NCI-H2081 (cell line): ENCODE data around the gene UBR4.

Source experiments
- DNase-seq, 2 experiments: peaks; one replicate each; lab custom pipeline; 2025; lab: John Stamatoyannopoulos, UW

UBR4 gene

DNA sequence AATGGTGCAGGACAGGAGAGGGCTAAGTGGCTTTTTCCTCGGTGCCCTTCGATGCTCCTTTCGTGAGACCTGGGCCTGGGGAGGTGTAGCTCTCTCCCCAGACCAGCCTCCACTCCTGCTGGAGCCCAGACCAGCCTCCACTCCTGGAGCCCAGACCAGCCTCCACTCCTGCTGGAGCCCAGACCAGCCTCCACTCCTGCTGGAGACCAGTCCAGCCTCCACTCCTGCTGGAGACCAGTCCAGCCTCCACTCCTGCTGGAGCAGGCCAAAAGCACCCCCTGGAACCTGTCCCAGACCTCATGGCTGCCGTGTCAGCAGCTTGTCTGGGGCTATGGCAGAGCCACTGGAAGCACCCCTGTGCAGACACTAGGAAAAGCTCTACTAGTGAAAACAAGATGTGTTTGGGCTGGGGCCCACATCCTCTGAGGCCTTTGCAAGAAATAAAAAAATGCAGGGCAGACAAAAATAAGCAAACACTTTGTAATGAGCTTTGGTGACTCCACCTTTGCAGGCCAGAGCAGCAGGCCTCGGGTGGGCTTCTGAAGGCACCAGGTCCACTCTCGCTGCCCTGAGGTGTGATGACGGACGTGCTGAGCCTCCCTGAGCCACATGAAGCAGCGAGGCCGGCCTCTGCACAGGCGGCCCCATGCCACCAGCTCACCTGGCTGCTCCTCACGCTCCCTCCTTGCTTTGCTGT lies 137.6 kb downstream of the UBR4 start:
- DNase-seq: no peak

DNA sequence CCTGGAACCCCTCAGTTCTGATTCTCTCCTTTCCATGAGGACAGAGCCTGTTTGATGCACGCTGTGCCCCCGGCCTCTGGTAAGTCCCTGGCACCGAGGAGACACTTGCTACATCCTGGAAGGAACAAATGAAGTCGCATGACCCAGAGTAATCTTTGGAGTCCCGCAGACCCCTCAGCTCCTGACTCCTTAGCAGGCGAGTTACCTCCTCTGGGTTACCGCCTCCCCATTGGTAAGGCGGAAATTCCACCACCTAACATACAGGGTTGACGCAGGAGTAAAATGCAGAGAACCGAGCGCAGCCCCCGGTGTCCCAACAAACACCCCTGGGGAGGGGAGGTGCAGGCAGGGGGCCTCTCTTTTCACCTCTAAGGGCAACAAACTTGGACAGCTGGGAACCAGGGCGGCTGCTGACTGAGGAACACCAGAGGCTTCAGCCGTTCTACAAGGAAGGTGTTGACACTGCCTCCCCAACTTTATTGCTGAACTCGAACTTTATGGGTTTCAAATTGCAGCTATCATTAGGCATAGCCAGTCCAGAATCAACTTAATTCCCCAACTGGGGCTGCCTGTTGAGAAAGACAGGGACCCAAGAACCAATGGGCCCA lies 138.3 kb downstream of the UBR4 start:
- DNase-seq: no peak

DNA sequence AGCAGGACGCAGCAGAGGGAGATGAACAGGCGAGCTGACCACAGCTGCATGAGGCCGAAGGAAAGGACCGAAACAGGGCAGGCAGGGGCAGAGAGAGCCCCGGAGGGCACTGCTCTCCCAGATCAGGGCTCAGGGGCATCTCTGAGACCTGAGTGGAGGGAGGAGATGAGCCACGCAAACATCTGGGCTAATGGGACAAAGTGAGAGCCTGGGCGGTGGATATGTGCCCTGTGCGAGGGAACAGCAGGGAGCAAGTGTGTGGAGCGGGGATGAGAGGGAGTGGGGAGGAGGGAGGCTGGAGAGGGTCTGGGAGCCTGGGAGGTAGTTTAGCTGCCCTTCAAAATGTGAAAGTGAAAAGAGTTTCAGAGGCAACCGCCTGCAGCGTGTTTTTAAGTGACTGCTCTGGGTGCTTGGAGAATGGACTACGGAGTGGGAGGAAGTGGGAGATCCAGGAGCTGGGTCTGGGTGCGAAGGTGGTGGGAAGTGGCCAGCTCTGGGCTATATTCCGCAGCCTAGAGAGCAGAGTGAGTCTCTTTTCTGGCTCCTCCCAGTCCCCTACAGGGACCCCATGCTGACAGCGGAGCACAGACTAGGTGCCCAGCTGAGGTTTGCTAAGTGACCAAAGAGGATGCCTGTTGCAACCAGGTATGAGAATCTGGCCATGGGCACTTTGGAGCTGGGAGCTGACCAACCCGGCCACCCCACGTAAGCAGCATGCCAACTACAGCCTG lies 139.0 kb downstream of the UBR4 start:
- no peak for DNase-seq

DNA sequence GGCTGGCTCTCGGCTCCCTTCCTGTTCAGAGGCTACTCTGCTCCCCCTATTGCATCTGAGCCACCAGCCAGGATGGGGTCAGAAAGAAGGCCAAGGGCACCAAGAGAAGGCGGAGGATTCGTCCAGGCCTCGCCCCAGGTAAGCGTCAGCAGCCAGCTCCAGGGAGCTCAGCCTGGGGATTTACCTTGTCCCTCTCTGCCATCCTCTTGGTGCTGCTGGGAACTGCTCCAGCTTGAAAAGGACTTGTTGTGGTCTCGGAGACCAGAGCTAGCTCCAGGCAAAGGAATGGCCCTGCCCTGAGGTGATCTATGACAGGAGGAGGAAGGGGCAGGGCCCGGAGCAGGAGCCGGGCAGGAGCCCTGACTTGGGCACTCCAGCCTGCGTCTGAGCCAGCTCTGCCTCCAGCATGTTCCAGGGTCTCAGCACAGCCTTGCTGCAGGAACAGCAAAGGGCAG lies 139.8 kb downstream of the UBR4 start:
- DNase-seq: no peak

DNA sequence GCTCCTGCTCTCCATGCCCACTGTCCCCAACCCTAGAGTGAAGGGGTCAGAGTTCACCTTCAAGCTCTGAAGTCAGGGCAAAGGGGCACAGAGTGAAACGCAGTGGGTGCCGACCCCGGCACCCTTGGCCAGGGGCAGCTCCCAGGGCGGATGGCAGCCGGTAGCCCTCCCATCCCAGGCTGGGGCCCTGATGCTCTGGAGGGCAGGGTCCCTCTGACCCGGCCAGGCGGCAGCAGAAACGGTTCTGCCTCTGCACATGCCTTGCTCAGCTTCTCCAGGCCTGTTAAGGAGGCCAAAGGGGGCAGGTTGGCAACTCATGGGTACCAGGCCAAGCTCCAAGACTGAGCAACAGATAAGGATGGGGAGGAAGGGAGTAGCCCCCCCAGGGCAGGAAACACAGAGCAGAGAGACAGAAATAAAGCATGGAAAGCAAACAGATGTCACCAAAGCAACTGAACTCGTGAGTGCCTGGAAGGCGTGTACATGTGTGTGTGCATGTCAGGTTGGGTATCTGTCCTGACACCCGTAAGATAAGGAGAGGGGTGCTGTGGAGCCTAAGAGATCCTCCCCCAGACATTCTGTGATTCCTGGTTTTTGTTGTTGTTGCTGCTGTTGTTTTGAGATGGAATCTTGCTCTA lies 141.3 kb downstream of the UBR4 start:
- no peak for DNase-seq

DNA sequence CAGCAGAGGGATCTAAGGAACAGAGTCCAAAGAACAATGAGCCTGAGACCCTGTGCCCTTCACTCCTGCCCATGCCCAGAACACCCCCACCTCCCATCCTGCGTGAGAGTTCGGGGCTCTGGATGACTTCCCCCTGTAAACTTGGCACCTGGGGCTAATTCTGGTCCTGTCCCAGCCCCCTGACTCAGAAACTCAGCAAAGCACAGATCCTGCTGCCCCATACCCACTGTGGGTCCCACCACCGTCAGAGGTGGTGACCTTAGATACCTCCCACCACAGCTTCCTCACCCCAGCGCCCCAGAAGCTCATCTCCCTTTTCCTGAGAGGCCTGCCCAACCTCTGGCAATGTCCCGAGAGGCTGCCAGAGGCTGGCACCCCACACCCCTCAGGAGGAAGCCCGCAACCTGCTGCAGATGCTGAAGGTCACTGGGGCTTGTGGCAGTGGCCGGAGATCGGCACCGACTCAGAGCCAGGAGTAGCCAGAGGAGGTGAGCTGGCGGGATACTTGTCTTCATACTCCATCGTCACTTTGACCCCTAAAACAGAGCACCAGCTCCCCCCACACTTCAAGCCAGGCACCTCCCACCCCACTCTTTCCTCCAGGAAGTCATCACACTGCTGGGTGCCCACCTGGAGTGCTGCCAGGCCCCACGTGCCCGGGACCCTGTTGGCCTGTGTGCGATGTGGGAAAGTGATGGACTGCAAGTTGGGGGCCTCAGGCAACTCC lies 142.0 kb downstream of the UBR4 start:
- DNase-seq: no peak

DNA sequence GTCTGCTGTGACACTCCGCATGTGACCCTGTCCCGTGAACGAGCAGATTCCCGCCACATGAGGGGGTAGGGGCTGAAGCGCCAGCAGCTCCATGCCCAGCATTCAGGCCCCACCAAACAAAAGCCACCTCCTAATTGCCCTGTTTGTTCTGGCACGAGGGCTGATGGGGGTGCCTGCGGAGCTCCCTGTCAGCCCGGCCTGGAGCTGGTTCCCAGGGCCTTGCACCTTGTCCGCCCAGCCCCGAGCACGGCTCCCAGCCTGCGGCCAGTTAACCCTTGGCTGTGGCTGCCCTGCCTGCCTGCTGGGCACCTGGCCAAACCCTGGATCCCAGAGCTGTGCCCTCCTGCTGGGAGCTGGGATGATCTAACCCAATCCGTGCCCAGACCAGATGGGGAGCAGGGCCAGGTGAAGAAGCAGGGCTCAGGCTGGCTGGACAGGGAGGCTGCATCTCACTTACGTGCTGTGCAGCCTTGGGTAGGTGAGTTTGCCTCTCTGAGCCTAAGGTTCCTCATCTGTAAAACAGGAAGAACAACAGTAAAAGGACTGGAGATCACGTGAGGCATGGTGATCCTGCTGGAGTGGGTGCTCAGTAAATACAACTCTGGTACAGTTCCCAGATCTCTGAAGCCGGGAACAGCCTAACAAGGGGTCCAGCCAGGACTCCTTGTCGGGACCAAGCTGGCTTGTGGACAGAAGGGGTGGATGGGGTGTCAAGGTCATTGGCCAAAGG lies 142.7 kb downstream of the UBR4 start:
- peak; percentile 26 to 43 for DNase-seq

DNA sequence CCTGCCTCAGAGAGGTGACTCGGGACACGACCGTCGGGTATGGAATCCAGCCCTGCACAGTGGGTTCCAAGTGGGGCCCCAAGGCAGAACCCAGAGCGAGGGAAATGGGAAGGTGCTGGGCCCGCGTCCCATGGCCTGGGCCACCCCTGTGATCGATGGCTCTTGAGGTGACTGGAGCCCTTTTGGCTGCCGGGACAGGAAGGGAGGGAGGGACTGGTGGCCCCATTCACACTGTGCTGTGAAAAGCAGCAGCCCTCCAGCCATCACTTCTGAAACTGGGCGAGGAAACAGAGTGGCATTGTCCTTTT lies 143.2 kb downstream of the UBR4 start:
- DNase-seq: no peak

DNA sequence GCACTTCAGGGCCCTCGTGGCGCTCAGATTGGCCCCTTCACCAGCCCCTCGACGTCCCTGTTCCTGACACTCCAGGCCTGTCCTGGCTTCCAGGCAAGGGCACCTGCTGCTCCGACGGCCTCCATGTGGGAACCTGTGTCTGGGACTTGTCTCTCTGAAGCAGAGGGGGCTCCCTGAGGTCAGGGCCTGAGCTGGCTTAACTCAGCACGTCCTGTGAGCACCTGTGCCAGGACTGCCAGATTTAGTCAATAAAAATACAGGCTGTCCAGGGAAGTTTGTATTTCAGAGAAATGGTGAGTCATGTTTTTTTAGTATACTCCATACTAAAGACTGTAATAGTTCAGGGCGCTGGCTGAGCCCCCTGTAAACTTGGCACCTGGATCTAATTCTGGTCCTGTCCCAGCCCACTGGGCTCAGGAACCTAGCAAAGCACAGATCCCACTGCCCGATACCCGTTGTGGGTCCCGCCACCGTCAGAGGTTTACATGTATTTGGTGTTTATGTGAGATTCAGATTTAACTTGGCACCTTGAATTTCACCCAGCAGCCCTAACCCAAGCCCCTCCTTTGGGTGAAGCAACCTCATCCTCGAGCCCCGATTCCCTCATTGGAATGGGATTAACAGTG lies 143.7 kb downstream of the UBR4 start:
- no peak for DNase-seq

DNA sequence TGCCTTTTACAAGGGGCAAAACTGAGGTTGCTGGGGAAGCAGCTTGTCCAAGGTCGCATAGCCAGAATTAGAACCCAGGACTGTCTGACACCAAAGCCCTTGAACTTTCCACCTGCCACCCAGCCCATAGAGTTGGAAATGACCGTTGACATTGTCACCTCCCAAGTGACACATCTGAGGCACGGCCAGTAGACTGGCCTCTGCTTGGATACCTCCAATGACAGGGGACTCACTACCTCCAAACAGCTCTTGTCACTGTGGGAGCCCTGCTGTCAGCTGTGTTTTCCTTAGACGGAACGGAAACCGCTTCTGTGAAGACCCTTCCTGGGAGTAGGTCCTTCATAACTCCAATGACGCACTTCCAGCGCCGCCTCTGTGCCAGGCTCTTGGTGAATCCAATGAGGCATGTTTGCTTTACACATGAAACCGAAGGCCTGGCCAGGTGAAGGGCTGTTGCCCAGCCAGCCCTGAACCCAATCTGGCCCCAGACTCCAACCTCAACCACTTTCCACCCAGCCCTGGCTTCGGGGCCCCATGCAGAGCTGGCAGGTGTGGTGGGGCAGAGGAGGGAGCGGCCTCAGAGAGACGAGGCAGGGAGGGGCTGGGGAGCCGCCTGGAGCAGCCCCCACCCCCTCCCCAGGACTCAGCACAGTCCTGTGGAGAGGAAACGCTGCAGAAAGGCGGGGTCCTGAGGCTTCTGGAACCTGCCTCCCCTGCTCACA lies 144.4 kb downstream of the UBR4 start:
- DNase-seq: no peak

DNA sequence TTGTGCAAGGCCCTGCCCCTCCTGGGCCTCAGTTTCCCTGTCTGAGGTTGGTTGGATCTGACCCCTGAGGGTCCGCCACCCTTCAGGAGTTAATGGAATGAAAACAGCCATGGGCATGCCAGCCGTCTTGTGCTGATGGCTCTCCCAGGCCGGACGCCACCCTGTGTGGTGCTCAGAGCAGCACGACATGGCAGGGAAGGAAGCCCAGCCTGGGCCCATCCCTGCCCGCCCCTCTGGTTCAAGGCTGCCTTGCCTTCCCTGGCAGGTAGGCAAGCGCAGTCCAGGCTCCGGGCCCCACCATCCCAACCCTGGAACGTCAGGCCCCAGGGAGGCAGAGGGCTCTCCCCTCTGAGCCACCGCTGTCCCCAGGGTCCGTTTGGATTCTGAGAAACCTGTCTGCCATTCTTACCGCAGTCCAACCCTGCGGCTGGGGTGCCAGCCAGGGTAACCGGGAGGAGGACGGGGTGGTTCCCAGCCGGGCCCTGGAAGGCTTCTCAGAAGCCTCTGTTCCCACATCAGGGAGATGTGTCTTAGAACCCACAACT lies 145.1 kb downstream of the UBR4 start:
- no peak for DNase-seq

DNA sequence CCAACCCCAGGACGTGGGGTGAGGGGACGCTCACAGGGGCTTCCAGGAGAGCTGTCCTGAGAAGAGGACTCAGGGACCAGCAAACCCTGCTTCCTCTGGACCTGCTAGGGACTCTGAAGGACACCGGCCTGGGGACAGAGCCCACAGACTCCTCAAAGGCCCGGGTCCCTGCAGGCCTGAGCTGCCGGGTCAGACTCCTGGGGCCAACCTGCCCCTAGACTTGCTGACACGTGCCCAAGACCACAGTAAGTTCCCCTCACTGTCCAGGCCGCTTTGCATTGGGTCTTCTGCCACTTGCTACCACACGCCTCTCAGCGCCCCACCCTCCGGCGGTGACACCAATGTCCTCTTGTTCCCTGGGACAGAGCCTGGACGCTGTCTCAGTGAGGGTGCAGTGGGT lies 146.9 kb downstream of the UBR4 start:
- DNase-seq: no peak

DNA sequence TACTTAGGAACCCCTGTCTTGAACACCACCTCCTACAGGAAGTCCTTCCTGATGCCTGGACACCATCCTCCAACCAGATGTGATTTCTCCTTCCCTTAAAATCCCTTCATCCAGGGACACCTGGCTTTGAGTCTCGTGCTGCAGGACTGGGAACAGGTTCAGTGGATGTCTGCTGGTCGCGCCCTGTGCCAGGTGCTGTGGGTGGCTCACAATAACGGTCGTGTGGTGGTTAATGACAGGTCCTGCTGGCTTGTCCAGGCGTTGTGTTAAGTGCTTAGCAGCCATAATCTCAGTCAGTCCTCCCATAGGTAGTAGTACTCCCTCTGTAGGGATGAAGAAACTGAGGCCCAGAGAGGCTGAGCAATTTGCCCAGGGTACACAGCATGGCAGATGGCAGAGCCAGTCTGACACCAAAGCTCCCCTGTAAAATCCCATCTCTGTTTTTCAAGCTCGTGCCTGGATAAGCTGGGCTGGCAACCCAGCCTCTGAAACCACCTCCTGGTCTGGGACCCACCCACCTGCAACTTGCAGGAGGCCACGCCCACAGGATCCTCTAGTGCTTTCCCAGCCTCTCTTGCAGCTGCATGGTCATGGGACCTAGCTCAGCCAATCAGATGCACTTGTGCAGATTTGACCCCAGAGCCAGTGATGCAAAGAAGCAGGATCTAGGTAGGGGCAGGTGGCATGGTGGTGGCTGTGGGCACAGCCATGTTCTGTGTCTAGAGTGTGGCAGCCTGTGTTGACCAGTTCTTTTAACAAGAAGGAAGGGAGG lies 147.6 kb downstream of the UBR4 start:
- DNase-seq: no peak

DNA sequence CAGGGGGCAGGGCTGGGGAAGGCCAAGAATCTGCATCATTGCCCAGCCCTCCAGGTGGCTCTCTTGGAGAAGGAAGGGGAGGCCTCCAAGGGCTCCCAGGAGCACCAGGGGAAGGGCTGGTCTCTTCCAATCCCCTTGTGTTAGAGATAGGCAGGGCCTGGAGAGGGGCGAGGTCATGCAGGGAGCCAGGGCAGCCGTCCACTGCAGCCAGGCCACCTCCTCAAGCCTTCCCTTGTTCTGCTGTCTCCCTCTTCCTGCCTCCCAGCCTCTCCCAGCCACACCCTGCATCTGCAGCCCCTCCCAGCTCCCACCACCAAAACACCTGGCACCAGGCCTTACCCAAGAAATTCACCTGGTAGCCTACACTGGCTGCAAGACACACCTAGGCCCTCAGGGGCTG lies 148.3 kb downstream of the UBR4 start:
- DNase-seq: no peak

DNA sequence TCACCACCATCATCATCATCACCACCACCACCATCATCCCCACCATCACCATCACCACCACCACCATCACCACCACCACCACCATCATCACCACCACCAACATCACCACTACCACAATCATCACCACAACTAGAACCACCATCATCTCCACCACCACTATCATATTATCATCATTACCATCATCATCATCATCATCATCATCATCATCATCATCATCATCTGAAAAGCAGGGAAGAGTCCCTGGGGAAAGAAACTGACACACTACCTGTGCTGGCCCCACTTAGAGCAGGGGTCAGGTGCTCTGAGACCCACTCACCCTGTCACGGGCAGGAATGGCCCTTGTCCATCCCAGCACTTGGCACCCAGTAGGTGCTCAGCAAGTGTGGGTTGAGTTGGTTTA lies 148.7 kb downstream of the UBR4 start:
- no peak for DNase-seq

DNA sequence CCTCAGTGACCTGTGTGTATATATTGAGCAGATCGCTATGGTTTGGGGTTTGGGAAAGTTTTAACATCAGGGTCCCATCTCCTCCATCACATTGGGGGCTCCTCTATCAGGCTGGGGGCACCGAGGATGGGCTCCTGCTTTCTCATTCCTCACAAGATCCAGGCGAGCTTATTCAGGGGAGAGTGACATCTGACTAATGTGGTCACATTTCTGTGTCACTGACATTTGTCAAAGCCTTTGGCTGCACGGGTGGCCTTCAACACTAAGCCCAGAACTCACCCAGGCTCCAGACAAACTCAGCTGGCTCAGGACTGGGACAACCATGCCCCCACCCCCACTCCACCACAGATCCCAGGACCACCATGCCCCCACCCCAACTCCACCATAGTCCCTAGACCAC lies 150.3 kb downstream of the UBR4 start:
- DNase-seq: no peak

DNA sequence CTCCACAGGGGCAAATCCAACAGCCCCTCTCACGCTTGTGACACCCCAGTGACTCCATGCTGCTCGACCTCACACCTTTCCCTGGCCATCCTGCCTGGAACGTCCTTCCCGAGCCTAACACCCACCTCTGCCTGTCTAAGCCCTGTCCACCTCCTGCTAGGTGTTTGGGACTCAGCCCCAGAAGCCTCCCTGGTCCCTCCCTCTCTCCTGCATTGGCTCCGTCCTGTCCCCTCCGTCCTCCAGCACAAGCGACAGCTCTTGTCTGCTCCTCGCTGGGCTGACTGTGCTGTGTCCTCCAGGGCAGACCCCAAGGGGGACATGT lies 151.6 kb downstream of the UBR4 start:
- DNase-seq: no peak

DNA sequence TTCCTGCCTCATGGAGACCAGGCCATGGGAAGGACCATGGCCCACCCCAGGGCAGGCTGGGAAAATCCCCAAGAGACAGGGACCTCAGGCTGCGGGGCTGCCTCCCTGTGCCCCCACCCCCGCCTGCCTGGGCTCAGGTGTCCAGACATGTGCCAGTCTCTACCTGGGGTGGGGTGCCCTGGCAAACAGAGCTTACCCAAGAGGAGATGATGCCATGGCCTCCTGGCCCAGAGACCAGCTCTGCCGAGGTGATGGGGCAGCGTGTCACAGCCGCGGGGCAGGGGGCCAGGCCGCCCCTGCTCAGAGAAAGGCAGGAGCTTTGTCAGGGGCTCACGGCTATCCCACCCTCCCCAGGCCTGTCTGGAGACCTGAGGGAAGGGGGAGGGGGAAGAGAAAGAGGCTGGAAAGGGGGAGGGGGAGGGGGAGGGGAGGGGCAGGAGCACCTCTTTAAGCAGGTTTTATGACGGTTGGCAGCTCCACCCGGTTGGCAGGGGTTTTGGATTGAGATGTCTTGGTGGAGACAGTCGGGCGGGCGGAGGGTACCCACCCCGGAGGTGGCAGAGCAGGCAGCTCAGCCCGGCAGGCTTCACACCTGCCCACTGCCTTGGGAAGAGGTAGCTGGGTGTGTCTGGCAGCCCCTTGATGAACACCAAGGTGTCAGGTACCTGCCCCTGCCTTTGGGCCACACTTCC lies 152.1 kb downstream of the UBR4 start:
- DNase-seq: no peak

DNA sequence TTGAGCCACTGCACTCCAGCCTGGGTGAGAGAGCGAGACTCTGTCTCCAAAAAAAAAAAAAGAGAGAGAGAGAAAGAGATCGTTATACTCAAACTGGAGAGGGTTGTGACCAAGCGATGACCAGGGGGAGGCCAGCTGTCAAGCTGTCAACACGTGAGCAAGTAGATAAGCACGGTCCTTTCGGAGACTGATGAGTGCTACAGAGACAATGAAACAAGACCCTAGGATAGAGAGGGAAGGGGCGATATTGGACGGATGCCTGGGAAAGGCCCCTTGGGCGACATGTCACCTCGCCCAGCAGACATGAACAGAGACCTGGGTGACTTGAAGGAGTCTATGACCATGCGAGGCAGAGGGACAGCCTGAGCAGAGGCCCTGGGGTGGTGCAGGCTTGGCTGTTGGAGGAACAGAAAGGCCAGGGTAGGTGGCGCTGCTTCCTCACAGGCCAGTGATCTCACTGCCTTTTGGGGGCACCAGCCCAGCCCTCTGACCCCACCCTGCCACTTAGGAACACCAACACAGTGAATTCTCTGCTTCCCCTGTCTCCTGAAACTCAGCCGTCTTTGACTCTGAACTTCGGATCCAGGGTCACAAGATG lies 152.8 kb downstream of the UBR4 start:
- no peak for DNase-seq
